HCEC 1CT (cell line): ENCODE data around the gene URI1.
"Not testable (repeated sequence)": the region's sequence is repeated elsewhere in the genome, so short reads cannot be mapped to it uniquely, and the experiment has no call there.

ENCODE experiments used
- DNase-seq: peaks from one replicate; pipeline ENCODE4 v3.0.0-alpha.2; 2017

URI1 gene

GRCh38 chr19:29941828-29942403 is at the start of gene URI1:
TSS of gene URI1 (plus strand) at chr19:29942239. CDS start at chr19:29942548, 309 bp downstream.
- peak; percentile 79 for DNase-seq

GRCh38 chr19:29893606-29894284 is 48.3 kb upstream of the URI1 start:
- DNase-seq: no peak

GRCh38 chr19:29896802-29897201 is 45.2 kb upstream of the URI1 start:
- DNase-seq: no peak

- DNase-seq: no peak
Observed at GRCh38 chr19:29897466-29897865, 44.6 kb upstream of the URI1 start.

- DNase-seq: no peak
Observed at GRCh38 chr19:29904017-29904416, 38.0 kb upstream of the URI1 start.

GRCh38 chr19:29908963-29909944 is 32.8 kb upstream of the URI1 start:
- DNase-seq: no peak

GRCh38 chr19:29914933-29915332 is 27.1 kb upstream of the URI1 start:
- no peak for DNase-seq

GRCh38 chr19:29915832-29916231 is 26.2 kb upstream of the URI1 start:
- not testable (repeated sequence) for DNase-seq

- no peak for DNase-seq
Observed at GRCh38 chr19:29917911-29918310, 24.1 kb upstream of the URI1 start.

- DNase-seq: no peak
Observed at GRCh38 chr19:29918891-29919290, 23.1 kb upstream of the URI1 start.

- DNase-seq: no peak
Observed at GRCh38 chr19:29922972-29923371, 19.1 kb upstream of the URI1 start.

GRCh38 chr19:29923653-29924052 is 18.4 kb upstream of the URI1 start:
- DNase-seq: no peak

- DNase-seq: no peak
Observed at GRCh38 chr19:29926031-29926430, 16.0 kb upstream of the URI1 start.

GRCh38 chr19:29926801-29927200 is 15.2 kb upstream of the URI1 start:
- DNase-seq: no peak

GRCh38 chr19:29927944-29928625 is 14.0 kb upstream of the URI1 start:
- no peak for DNase-seq

GRCh38 chr19:29928831-29929230 is 13.2 kb upstream of the URI1 start:
- no peak for DNase-seq

- no peak for DNase-seq
Observed at GRCh38 chr19:29934257-29934656, 7.8 kb upstream of the URI1 start.

- DNase-seq: no peak
Observed at GRCh38 chr19:29934781-29935180, 7.3 kb upstream of the URI1 start.

GRCh38 chr19:29936409-29936808 is 5.6 kb upstream of the URI1 start:
- DNase-seq: no peak

- no peak for DNase-seq
Observed at GRCh38 chr19:29939628-29940027, 2.4 kb upstream of the URI1 start.

- DNase-seq: no peak
Observed at GRCh38 chr19:29940971-29941585, 961 bp upstream of the URI1 start.

GRCh38 chr19:29942404-29943261 is 594 bp downstream of the URI1 start:
- DNase-seq: peak; percentile 46
